ENCODE results near the gene AQP2.

- TF ChIP-seq ZNF777 (tag by site-specific recombination; IDR thresholded peaks at IDR 0.05; ENCODE audit: borderline replicate concordance) (no peak), CTCF (tag by site-specific recombination; IDR thresholded peaks at IDR 0.05) (no peak), ZNF146 (tag by site-specific recombination; IDR thresholded peaks at IDR 0.05) (no peak), SCRT2 (tag by site-specific recombination; IDR thresholded peaks at IDR 0.05) (no peak), ZNF677 (tag by site-specific recombination; IDR thresholded peaks at IDR 0.05) (no peak), ZSCAN18 (tag by site-specific recombination; IDR thresholded peaks at IDR 0.05) (no peak), ZFP69B (tag by site-specific recombination; IDR thresholded peaks at IDR 0.05) (no peak), ZNF18 (tag by site-specific recombination; IDR thresholded peaks at IDR 0.05) (no peak), ZBTB1 (tag by site-specific recombination; IDR thresholded peaks at IDR 0.05) (no peak), ZNF148 (tag by site-specific recombination; IDR thresholded peaks at IDR 0.05; ENCODE audit: borderline replicate concordance) (no peak), ZNF785 (tag by site-specific recombination; IDR thresholded peaks at IDR 0.05) (no peak), KLF10 (tag by site-specific recombination; IDR thresholded peaks at IDR 0.05) (no peak), SP2 (tag by site-specific recombination; IDR thresholded peaks at IDR 0.05) (no peak), ZNF658 (tag by site-specific recombination; IDR thresholded peaks at IDR 0.05) (no peak)
Observed at GRCh38 chr12:49969651-49970429, 19.3 kb downstream of the AQP2 start.
